ENCODE data around the gene MYO1A. TPM values are rescaled to one million over a fixed set of nuclear protein-coding genes. Genes with fewer than 3 reads are reported as not detected.

MYO1A gene
- total and polyA plus RNA-seq, 7 donors: 0.04 to 1.3 (median 0.19) TPM; not detected in 1

DNA sequence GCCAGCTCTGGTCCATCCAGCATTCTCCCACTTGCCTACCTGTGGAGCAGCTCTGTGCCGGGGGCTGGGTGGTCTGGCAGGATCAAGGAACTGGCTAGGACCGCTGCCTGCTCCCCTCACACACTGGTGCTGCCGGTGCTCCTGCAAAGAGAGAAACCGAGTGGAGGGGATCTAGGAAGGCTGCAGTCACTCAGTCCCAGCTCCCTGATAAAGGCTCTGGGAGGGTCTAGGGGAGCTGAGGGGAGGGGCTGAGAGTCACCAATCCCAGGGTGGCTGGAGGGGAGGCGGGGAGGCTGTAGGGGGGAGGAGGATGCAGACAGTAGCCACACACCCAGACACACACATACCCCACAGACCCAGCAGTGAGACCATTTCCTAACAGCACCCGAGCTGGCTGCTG lies 33.6 kb downstream of the MYO1A start, which contains the start of gene TAC3:
Gene TAC3 (minus strand): TSS at position 182 of the 400 bp plus-strand sequence. CDS start 732 bp downstream, outside the sequence.
- TF ChIP-seq, protein P1, sequence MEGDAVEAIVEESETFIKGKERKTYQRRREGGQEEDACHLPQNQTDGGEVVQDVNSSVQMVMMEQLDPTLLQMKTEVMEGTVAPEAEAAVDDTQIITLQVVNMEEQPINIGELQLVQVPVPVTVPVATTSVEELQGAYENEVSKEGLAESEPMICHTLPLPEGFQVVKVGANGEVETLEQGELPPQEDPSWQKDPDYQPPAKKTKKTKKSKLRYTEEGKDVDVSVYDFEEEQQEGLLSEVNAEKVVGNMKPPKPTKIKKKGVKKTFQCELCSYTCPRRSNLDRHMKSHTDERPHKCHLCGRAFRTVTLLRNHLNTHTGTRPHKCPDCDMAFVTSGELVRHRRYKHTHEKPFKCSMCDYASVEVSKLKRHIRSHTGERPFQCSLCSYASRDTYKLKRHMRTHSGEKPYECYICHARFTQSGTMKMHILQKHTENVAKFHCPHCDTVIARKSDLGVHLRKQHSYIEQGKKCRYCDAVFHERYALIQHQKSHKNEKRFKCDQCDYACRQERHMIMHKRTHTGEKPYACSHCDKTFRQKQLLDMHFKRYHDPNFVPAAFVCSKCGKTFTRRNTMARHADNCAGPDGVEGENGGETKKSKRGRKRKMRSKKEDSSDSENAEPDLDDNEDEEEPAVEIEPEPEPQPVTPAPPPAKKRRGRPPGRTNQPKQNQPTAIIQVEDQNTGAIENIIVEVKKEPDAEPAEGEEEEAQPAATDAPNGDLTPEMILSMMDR (IDR thresholded peaks at IDR 0.05): no peak
- DNase-seq (no peak), ATAC-seq (no peak)
- H3K9me3 ChIP-seq: no peaks in the 10 kb centered on the region
- H3K27me3 ChIP-seq (ENCODE audit: insufficient read depth in 3 of 3, low read length in 2 of 3): peaks cover 0 to 15% (median 4%) of the 10 kb centered on the region in 3 donors
- H3K4me3 ChIP-seq: no peak within 1 kb of the TSS
- intact Hi-C loops (cut with DNase I): no loop called here
- no peak within 1 kb of the TSS for H3K27ac ChIP-seq
- no peaks in the 10 kb centered on the region for H3K4me1 ChIP-seq
- 33 to 38% (median 35%) methylated on average over 5 to 6 of the region's 6 CpGs for WGBS, 3 donors
- no peaks in the 10 kb centered on the region for H3K36me3 ChIP-seq (ENCODE audit: insufficient read depth in 1 of 2, low read depth in 1 of 2)

DNA sequence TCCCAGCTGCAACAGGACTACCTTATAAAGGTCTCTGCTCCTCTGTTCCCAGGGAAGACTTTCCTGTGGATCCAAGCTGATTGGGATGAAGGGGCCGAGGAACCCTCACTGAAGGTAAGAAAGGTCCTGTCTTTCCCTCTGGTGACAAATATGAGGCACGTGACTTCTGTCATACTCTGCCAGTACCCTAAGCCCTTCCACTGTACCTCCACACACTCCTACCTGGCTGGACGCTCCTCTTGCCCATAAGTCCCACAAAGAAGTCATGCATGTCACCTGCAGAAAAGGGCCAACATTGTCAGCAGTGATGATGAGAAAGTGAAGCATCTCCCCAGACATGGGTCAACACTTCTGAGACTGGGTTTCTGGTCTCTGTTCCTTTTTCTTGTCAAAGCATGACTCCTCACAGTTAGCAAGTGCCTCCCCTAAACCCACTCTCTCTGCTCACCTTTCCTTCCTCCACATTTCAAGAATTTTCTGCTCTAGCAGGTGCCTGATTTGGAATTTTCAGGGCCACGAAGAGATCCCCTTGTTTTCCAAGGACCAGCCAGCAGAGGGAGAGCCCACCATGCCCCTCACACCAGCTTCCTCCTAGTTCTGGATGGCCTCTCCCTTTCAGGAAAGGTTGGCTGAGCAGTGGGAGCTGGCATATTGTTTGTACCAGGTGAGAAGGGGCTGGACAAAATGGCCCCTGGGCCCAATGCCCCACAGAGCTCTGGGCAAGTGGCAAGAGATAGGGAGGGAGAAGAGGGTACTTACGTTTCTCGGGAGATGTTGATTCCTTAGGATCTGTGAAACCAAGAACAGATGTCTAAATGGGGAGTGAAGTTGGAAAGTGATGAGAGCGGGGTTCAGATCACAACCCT lies 37.1 kb downstream of the MYO1A start:
- intact Hi-C loops (cut with DNase I): no loop called here
- H3K9me3 ChIP-seq: no peaks in the 10 kb centered on the region
- no peak for ATAC-seq

DNA sequence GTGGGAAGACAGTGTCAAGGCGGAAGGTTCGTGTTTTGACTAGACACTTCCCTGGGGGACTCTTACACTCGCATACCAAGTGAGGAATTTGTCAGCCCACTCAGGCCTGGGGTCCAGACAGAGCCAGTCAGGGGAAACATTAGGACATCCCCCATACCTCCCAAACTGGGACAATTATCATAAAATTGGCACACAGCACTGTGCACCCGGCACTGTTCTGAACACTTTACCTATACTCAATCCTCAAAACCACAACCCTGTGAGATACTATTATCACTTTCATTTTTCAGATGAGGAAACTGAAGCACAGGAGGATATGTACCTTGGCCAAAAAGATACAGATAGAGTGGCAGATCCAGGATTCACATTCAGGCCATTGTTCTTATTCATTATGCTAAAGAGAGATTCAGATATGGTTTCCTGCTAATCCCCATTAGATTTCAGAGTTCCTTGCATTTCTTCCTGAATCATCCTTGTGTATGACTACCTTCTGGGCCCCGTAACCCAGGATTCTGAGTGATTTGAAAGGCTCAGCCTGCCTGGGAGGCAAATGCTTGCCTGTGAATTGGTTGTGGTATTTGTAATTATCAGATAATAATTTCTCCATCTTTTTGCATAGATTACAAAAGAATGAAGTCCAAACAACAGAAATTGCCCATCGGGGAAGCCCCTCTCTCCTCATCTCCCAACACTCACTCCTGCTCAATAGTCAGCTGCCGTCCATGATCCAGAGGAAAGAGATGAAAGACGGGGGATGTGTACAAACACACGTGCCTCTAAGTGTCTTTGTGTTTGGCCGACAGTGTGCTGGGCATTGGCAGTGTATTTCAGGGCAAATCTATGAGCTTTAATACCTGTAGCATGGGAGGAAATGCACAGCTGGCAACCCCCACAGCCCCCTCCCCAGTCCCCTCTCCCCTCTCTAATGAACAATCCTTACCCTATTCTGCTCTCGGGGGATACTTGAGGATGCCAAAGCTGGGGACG lies 38.2 kb downstream of the MYO1A start:
- TF ChIP-seq, protein P1 (IDR thresholded peaks at IDR 0.05): no peak
- Histone ChIP-seq H3K27ac (no peak overlapping the region), H3K36me3 (ENCODE audit: insufficient read depth in 1 of 2, low read depth in 1 of 2) (no peaks in the 10 kb centered on the region), H3K4me1 (peaks cover 3% of the 10 kb centered on the region), H3K9me3 (no peaks in the 10 kb centered on the region), H3K27me3 (ENCODE audit: insufficient read depth in 3 of 3, low read length in 2 of 3) (peaks cover 0 to 15% (median 4%) of the 10 kb centered on the region in 3 donors), H3K4me3 (no peak overlapping the region)
- no peak for ATAC-seq
- DNase-seq: no peak
- WGBS, 3 donors: 49 to 54% (median 54%) methylated on average over 12 of the region's 12 CpGs
- intact Hi-C loops (cut with DNase I): no loop called here

More for the DNA sequence above, 37.1 kb downstream of the MYO1A start:
- Histone ChIP-seq H3K4me1 (no peaks in the 10 kb centered on the region), H3K4me3 (no peak overlapping the region), H3K27ac (no peak overlapping the region), H3K27me3 (ENCODE audit: insufficient read depth in 3 of 3, low read length in 2 of 3) (peaks cover 0 to 15% (median 4%) of the 10 kb centered on the region in 3 donors), H3K36me3 (ENCODE audit: insufficient read depth in 1 of 2, low read depth in 1 of 2) (no peaks in the 10 kb centered on the region)
- TF ChIP-seq, protein P1 (IDR thresholded peaks at IDR 0.05): no peak
- no peak for DNase-seq
- WGBS, 3 donors: 67 to 74% (median 71%) methylated on average over 7 of the region's 7 CpGs

DNA sequence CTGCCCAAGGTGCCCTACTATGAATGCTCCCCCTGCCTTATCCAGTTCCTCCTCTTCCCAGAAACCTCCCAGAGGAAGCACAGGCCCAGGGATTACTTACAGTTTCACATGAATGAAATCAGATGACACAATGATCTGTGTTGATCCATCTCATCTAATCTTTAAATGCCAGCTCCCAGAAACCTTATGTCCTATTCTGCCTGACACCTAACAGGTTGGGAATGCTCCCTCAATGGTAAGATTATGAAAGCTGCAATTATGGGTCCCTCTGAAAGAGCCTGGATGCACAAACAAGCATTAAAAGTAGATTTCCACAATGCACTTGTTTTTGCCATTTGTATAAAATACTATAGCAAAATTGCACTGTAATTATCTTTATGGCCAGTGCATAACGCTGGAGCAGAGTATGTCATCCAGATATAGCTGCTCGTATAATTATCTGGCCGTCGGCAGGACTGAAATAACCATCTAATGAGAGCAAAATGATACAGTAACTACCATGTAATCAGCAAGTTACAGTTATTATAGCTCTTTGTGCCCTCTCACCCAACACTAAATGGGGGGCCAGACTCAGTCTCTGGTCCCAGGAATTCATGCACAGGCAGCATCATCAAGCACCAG lies 39.2 kb downstream of the MYO1A start:
- ATAC-seq: no peak
- no peaks in the 10 kb centered on the region for H3K9me3 ChIP-seq
- H3K27me3 ChIP-seq (ENCODE audit: insufficient read depth in 3 of 3, low read length in 2 of 3): peaks cover 0 to 15% (median 2%) of the 10 kb centered on the region in 3 donors
- H3K4me1 ChIP-seq: peaks cover 4% of the 10 kb centered on the region
- intact Hi-C loops (cut with DNase I): no loop called here
- 56 to 71% (median 63%) methylated on average over 4 of the region's 4 CpGs for WGBS, 3 donors
- no peaks in the 10 kb centered on the region for H3K36me3 ChIP-seq (ENCODE audit: insufficient read depth in 1 of 2, low read depth in 1 of 2)
- DNase-seq: no peak
- no peak overlapping the region for H3K4me3 ChIP-seq
- H3K27ac ChIP-seq: no peak overlapping the region
- TF ChIP-seq, protein P1 (IDR thresholded peaks at IDR 0.05): no peak
